HG02970 (cell line): ENCODE results near the gene SIGLEC10.
A peak's percentile ranks its signal among the peaks of the same experiment; 100 is the strongest.
"Not testable (repeated sequence)": the region's sequence is repeated elsewhere in the genome, so short reads cannot be mapped to it uniquely, and the experiment has no call there.

Experiments
- ATAC-seq: cut with Tn5 transposase; IDR thresholded peaks from one replicate; pipeline ENCODE4 v1.9.1; 2021; ENCODE audit warnings: mild to moderate bottlenecking, moderate library complexity, moderate number of reproducible peaks; ENCODE audit not compliant: unreplicated experiment, low FRiP score

The SIGLEC10 gene, protein sequence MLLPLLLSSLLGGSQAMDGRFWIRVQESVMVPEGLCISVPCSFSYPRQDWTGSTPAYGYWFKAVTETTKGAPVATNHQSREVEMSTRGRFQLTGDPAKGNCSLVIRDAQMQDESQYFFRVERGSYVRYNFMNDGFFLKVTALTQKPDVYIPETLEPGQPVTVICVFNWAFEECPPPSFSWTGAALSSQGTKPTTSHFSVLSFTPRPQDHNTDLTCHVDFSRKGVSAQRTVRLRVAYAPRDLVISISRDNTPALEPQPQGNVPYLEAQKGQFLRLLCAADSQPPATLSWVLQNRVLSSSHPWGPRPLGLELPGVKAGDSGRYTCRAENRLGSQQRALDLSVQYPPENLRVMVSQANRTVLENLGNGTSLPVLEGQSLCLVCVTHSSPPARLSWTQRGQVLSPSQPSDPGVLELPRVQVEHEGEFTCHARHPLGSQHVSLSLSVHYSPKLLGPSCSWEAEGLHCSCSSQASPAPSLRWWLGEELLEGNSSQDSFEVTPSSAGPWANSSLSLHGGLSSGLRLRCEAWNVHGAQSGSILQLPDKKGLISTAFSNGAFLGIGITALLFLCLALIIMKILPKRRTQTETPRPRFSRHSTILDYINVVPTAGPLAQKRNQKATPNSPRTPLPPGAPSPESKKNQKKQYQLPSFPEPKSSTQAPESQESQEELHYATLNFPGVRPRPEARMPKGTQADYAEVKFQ

DNA sequence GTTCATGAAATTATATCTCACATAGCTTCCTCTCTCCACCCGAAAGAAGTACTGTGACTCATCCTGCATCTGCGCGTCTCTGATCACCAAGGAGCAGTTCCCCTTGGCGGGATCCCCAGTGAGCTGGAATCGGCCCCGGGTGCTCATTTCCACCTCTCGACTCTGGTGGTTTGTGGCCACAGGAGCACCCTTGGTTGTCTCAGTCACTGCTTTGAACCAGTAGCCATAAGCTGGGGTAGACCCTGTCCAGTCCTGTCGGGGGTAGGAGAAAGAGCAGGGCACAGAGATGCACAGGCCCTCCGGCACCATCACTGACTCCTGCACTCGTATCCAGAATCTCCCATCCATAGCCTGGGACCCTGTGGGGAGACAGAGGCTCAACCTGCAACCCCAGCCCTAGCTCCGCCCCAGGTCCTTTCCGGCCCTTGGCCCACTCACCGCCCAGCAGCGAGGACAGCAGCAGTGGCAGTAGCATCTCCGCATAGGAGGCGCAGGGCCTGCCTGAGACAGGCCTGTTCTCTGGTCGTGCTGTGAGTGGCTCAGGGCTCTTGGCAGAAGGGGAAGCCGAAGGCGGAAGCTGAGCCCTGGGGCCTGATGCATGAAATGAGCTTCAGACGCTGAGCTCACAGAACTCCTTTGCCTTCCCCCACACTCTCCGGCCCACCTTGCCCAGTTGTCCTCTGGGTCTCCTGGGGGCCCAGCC lies at the start of gene SIGLEC10:
Gene SIGLEC10, minus strand, starts transcription at position 536 of the 703 bp plus-strand sequence. Its CDS starts 61 bp downstream, at position 475.
- ATAC-seq = no peak

DNA sequence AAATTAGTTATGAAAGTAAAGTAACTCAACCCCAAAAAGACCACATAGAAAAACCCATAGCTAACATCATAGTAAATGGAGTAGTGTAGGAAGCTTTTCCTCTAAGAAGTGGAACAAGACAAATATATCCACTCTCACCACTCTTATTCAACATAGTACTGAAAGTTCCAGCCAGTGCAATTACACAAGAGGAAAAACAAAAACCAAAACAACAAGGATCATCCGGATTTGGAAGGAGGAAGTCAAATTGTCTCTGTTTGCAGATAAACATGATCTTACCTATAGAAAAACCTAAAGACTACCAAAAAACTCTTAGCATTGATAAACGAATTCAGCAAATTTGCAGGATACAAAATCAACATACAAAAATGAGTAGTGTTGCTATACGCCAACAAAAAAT lies 49.3 kb upstream of the SIGLEC10 start:
- no peak for ATAC-seq

DNA sequence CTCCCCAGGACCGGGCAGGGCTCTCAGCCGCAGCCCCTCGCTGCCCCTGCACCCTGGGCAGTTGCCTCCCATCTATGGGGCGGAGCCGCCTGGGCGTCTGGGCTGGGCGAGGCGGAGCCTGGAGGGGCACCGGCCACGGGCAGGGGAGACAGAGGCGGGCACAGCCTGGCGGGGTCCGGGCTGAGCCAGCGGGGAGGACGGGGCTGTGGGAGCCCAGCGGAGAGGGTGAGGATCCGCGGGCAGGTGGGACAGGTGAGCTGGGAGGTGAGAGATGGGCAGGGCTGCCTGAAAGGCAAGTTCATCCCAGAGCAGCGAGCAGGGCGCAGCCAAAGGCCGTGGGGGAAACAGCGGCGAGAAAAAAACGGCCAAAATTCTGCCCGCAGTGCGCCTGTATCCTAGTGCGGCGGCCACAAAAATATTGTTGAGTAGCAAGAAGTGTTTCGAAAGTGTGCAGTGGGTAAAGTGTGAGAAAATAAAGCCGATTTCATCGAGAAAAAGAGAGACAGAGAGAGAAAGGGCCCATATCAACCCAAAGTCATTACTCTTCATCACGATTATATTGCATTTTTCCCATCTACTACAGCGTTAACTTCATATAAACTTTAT lies 46.6 kb upstream of the SIGLEC10 start:
- not testable (repeated sequence) for ATAC-seq

DNA sequence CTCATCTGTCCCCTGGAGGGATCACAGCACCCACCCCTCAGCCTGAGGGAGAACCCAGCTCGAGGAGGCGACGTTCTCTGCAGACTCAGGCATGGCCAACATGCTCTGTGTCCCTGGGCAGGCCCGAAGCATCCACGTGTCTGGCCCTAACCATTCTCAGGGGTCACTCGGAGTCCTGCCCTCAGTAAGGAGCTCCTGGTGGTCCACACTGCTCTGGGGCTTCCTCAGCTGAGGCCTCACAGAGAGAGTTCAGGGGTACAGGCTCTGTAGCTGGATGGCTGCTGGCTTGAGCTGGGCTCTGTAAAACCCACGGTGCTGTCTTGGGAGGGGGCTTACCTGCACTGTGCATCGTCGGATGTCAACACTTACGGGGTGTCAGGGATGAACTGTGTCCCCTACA lies 45.2 kb upstream of the SIGLEC10 start:
- ATAC-seq = no peak

DNA sequence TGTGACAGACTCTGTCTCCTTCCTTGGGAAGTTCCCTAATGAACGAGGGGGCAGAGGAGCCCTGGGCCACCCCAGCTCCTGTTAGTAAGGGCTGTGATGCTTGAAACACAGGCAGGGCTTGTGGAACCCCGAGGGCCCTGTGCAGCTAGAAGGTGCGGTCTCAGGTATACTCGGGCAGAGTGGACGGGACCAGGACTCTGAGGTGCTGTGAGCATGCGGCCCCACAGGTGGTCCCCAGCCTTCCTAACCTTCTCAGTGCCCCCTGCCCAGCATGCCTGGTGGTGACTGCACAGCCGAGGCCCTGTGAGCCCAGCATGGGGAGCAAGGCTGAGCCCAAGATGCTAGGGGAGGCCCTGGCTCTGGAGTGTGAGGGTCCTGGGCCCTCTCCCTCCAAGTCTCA lies 44.8 kb upstream of the SIGLEC10 start:
- no peak for ATAC-seq

DNA sequence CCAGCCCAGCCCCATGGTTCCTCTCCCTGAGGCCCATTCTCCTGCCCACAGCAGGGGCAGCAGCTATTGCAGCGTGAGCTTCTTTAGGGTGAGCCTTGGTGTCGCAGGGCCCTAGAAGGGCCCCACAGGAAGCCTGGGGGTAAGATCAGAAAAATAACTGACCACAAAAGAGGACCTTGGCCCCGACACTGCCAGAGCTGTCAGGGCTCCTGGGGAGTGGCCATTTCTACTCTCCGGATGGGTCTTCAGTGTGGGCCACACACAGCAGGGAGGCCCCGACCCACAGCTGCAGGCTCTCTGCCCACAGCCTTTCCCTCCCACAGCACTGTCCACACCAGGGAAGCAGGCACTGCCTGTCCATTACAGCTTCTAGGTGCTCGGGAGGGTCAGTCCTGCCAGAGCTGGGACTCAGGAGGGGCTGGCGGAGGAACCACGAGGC lies 44.3 kb upstream of the SIGLEC10 start:
- no peak for ATAC-seq

DNA sequence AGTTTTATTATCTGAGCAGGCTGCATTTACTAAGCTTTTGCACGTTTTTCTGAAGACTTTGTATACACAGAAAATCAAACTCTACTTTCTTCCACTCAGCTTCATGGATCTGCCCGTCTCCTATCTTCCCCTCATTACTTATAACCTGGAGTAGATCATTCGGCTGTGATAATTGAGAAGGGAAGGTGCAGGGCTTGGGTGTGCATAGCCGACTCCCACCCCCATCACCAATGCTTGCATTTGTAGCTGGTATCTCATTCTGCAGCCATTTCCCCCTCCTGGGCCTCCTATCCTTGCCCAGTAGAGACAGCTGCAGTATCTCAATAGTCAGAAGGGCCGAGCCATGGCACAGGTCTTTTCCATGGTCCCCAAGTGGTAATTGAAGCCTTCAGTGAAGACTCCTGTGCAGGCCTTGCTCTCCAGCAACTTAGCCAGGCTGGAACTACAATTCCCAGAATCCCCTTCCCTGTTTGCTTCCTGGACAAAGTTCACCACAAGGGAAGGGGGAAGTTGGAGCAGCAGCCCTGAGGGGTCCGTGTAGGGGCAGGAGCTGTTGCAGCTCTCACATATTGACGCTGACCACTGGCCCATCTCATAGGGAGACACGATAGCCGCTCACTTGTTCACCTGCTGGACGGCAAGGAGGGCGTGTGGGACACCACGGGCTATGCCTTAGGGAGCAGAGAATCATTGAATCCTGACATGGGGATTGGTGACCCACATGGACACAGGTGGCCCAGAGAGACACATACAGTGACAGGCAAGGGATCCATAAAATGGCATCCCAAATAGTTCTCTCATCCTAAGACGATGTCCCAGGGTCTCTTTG lies 42.9 kb upstream of the SIGLEC10 start:
- ATAC-seq = no peak

DNA sequence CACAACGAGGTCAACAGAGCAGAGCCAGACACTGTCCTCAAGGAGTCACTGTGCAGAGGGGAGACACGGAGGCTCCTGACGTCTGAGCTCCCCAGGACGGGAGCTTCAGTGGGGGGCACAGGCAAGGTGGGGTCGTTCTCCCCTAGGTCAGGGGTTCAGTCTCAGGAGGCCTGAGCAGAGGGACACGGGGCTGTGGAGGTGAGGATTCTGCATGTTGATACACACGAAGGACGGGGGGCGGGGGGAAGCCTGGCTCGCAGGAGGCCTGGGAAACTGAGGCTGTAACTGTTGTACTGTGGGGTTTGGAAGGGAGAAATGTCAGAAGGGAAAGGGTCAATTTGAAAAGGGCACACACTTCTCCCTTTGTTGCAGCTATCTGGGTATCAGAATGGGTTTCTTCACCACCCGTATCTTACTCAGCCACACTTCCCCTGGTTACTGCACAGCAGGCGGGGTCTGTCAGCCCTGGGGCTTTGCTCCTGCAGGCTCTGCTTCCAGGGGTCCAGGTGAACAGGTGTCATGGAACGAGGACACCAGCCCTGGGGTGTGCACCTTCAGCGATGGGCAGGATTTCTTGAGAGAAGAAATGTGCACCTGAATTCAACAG lies 41.6 kb upstream of the SIGLEC10 start:
- no peak for ATAC-seq

DNA sequence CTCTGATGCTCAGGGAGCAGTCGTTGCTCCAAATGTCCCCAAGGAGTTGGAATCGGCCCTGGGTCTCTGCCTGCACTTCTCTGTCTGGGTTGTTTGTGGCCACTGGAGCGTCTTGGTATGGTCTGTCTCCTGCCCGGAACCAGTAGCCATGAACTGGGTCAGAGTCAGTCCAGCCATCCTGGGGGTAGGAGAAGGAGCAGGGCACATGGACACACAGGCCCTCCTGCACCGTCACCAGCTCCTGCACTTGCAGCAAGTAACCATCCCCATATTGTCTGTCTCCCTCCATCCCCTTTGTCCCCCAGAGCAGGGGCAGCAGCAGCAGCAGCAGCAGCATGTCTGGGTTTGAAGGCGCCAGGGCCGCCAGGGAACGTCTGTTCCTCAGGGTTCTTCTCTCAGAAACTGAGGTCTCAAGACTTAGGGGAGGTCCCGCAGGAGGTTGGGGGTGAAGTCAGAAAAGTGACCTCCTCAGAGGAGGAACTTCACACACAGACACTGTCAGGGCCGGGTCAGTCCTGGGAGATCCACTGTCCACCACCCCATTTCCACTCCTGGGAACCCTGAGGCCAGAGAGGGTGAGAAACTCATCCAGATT lies 40.7 kb upstream of the SIGLEC10 start, which contains the start of gene SIGLEC8:
Gene SIGLEC8, minus strand, starts transcription at position 404 of the 595 bp plus-strand sequence. Its CDS starts 67 bp downstream, at position 337.
- no peak for ATAC-seq

DNA sequence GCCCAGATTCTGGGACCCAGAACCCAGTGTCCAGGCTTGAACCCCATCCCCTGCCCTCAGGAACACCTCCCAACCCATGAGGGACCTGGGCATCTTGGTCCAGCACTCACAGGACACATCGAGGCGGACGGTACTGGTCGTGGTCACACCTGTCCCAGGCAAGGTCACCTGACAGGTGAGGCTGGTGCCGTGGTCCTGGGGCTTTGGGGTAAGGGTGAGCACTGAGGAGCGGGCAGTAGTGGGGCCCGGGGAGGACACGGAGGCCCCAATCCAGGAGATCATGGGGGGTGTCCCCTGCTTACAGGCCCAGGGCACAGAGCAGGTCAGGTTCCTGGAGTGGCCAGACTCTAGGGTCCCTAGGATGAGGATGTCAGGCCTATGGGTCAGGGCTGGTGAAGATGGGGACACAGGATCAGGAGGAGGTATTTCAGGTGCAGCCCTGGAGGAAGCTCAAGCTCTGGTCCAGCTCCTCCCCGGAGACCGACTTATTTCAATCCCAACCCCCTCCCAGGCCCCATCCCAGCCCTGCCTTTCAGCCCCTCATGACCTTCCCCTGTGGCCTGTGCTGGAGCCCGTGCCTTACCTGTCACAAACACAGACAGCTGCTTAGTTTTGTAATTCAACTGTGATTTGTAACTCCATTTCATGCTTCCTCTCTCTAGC lies 40.0 kb upstream of the SIGLEC10 start:
- ATAC-seq = no peak

DNA sequence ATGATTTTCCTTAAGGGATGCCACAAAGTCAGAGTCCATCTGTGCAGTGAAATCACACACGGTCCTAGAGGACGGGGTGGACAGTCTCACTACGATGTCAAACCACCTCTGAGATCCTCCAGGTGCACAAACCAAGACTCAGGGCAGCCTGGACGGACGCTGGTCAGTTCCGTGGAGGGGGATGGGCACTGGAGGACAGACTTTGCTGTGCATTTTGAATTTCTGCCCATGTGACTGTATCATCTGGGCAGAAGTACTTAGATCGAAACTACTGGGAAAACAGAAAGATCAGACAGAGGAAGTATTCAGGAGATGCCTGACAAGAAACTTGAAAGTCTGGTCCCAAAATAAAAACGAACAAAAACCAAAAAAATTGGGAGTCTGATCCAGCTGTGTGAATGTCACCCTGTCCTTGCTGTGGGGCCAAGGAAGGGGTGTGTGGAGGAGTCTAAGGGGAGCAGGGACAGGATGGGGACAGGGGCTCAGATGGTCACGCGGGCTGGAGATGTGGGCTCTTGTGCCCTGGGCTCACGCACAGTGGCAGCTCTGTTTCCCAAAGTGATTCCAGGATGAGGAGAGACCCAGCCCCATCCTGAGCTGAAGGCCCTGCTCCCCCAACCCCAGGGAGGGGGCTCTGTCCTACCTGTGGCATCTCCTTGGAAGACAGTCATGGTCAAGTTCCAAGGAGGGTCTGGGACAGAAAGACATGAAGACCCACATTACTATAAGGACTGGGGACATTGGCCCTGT lies 39.3 kb upstream of the SIGLEC10 start:
- ATAC-seq = no peak

DNA sequence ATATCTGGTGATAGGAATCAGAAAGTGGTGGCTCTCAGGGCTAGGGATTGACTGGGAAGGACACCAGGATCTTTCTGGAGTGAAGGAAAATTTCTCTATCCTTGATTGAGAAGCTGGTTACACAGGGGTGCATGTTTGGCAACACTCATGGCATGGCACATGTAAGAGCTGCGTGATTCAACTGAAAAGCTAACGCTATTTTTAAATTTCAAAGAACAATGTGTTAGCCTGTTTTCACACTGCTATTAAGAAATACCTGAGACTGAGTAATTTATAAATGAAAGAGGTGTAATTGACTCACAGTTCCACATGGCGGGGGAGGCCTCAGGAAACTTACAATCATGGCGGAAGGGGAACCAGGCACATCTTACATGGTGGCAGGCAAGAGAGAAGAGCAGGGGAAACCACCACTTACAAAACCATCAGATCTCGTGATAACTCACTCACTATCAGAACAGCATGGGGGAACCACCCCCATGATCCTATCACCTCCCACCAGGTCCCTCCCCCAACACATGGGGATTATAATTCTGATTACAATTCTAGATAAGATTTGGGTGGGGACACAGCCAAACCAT lies 33.4 kb upstream of the SIGLEC10 start:
- ATAC-seq = no peak

DNA sequence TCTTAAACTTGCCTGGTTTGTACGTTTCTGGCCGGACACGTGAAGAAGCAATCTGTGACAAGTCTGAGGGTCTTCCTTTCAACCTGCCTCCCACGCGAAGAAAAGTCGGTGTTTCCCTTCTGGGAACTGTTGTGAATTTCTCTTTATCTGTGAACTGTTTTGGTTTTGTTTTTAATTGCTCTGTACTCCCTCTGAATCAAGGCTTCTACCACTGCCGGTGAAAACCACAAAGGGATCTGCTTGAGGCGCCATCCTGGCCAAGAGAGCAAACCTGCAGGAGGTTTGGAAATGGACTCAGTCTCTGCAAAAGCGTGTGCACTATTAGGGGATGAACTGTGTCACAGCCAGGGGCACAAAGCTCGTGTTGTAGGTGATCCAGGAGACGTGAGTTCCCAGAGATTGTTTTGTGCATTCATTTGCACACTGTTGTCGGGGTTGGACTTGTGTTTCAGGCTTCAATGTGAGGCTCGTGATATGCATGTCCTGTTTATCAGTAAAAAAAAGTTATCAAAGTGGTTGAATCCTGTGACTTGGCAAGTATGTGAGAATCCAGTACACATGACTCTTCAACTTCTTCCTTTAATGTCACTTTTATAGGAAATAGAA lies 31.1 kb upstream of the SIGLEC10 start:
- no peak for ATAC-seq

DNA sequence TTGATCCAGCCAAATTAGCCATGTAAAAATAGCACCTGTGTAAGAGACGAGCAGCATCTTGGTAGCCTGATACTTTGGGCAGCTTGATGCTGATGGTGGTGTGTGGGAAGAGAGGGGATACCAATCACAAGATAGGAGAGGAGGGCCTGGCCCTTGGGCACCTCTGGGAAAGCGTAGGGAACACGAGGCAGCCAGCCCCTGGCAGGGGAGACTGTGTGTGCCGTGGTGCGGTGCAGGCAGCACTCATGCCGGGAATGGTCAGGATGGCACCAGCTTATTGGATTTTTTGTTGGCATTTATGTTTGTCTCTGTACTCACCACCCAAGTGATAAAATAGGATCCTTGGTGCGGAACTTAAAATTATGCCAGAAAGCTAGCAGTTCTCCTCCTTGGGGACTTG lies 30.6 kb upstream of the SIGLEC10 start:
- no peak for ATAC-seq

DNA sequence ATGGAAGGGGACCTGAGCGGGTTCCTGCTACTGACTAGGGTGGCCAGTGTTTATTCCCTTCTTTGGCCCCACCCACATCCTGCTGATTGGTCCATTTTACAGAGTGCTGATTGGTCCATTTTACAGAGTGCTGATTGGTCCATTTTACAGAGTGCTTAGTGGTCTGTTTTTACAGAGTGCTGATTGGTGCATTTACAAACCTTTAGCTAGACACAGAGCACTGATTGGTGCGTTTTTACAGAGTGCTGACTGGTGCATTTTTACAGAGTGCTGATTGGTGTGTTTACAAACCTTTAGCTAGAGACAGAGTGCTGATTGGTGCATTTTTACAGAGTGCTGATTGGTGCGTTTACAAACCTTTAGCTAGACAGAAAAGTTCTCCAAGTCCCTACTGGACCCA lies 30.1 kb upstream of the SIGLEC10 start:
- ATAC-seq = not testable (repeated sequence)

DNA sequence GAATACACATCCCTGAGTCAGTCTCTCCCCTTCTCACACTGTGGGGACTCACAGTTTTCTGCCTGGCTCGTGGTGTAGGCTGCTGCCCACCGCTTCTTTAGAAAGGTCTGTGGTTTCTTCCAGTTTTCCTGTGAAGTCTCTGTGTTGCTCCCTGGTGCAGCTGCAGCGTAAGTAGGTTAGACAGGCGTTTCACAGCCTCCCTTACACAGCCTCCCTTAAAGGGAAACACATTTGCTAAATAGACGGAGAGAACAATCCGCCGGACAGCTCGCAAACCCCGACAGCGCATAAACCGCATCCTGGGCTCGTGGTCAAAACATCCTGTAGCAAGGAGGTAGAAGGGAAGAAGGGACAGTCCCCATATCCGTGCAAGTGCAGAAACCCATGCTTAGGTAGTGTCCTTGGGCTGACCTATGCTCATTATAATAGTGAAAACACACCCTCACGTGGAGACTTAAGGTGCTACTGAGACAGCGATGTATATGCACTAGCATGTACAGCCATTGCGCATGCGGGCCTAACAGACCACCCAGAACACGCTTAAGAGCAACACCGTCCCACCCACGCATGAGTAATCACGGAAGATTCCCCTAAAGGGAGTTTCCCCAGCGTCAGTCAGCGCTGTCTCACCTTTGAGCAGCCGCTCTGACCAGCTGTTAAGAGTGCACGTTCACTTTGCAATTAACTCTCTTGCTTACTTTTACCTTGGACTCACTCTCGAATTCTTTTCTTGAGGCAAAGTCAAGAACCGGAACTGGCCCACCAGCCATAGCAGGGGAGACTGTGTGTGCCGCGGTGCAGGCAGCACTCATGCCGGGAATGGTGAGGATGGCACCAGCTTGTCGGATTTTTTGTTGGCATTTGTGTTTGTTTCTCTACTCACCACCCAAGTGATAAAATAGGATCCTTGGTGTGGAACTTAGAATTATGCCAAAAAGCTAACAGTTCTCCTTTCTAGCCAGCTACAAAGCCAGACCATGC lies 24.3 kb upstream of the SIGLEC10 start:
- ATAC-seq = peak; percentile 93
